ENCODE measurements around the gene ANKRD50.

GRCh38 chr4:124632439-124632838 is 80.1 kb downstream of the ANKRD50 start:
- TF ChIP-seq CTCF (IDR thresholded peaks at IDR 0.05) = no peak
- no peak for TF ChIP-seq POLR2A (IDR thresholded peaks at IDR 0.05)
- no peak for TF ChIP-seq POLR2AphosphoS5 (IDR thresholded peaks at IDR 0.05)

Measured in suprapubic skin (tissue), 4 donors.